ENCODE measurements around the gene NSG2. TPM values are rescaled to one million over a fixed set of nuclear protein-coding genes. Genes with fewer than 3 reads are reported as not detected.

Gene NSG2
- total RNA-seq, 1 experiment from 2014 or later, result not detected

DNA sequence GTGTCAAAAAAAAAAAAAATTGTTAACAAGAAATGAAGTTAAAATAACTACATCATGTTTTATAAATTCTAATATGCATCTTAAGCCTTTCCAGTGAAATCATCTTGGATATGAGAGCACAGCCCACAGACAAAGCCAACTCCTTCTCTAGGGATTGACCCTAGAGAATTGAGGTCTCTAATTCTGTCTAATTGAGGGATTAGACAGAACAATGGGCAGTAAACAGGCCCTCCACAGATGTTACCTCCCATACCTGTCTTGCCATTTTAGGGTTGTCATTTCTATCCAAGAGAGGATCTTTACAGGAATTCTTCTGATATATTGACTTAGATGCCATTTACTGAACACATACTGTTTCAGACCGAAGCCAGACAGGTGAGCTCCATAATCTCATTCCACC, 42.3 kb downstream of the NSG2 start:
- H3K4ac ChIP-seq (ENCODE audit: low read depth, low read length), result no peak overlapping the region

More for the DNA sequence above, 42.3 kb downstream of the NSG2 start:
- H3K23me2 ChIP-seq (ENCODE audit: insufficient read length, low read depth, low read length, poor library complexity, severe bottlenecking), result no peaks in the 10 kb centered on the region
- Mint-ChIP-seq H3K9me3 (no peaks in the 10 kb centered on the region; a peak in 1 of 5 replicates), H3K36me3 (ENCODE audit: insufficient read depth in 1 of 3, low read depth in 3 of 3) (no peaks in the 10 kb centered on the region), H3K4me3 (no peak overlapping the region), H3K4me1 (peaks cover 0 to 5% of the 10 kb centered on the region in 2 experiments; a peak in 2 of 4 replicates), H3K27ac (no peak overlapping the region), H3K27me3 (ENCODE audit: low read depth) (peaks cover 10% of the 10 kb centered on the region)
- no peak overlapping the region for H2BK15ac ChIP-seq (ENCODE audit: low read depth, low read length)
- no peaks in the 10 kb centered on the region for H3K27me3 ChIP-seq (ENCODE audit: insufficient read depth, low read length)
- H3K4me1 ChIP-seq (ENCODE audit: insufficient read depth, low read length), result no peaks in the 10 kb centered on the region
- H2AK5ac ChIP-seq (ENCODE audit: insufficient read length, low read length), result no peak overlapping the region
- no peak overlapping the region for H3K14ac ChIP-seq (ENCODE audit: insufficient read depth, low read length)
- no peak overlapping the region for H2BK120ac ChIP-seq (ENCODE audit: low read depth, low read length, poor library complexity, severe bottlenecking)
- H3T11ph ChIP-seq (ENCODE audit: low read length), result no peak overlapping the region
- H2BK20ac ChIP-seq (ENCODE audit: low read depth, low read length, poor library complexity, severe bottlenecking), result no peak overlapping the region
- H3K23ac ChIP-seq (ENCODE audit: insufficient read length, low read depth, low read length), result no peak overlapping the region
- H4K8ac ChIP-seq (replicated peaks; ENCODE audit: insufficient read length, low read depth, low read length), result no peak overlapping the region
- no CpG with 5 or more reads among the region's 1 CpG for WGBS (ENCODE audit: extremely low coverage, insufficient read length, low lambda C conversion rate)
- H2AFZ ChIP-seq (ENCODE audit: low read length), result no peak overlapping the region
- H3K9me3 ChIP-seq (ENCODE audit: control insufficient read depth, low read depth, low read length), result no peaks in the 10 kb centered on the region
- no peak overlapping the region for H3K18ac ChIP-seq (ENCODE audit: insufficient read length, low read depth, low read length)
- no peak overlapping the region for H3K27ac ChIP-seq (ENCODE audit: insufficient read length, low read depth, low read length)
- no peak overlapping the region for H4K5ac ChIP-seq (ENCODE audit: insufficient read length, low read depth, low read length)
- no peak overlapping the region for H3K56ac ChIP-seq (ENCODE audit: insufficient read length, low read depth, low read length)
- TF ChIP-seq, protein P1, sequence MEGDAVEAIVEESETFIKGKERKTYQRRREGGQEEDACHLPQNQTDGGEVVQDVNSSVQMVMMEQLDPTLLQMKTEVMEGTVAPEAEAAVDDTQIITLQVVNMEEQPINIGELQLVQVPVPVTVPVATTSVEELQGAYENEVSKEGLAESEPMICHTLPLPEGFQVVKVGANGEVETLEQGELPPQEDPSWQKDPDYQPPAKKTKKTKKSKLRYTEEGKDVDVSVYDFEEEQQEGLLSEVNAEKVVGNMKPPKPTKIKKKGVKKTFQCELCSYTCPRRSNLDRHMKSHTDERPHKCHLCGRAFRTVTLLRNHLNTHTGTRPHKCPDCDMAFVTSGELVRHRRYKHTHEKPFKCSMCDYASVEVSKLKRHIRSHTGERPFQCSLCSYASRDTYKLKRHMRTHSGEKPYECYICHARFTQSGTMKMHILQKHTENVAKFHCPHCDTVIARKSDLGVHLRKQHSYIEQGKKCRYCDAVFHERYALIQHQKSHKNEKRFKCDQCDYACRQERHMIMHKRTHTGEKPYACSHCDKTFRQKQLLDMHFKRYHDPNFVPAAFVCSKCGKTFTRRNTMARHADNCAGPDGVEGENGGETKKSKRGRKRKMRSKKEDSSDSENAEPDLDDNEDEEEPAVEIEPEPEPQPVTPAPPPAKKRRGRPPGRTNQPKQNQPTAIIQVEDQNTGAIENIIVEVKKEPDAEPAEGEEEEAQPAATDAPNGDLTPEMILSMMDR (conservative IDR thresholded peaks at IDR 0.05), result no peak
- no peaks in the 10 kb centered on the region for H3K79me1 ChIP-seq (ENCODE audit: insufficient read depth, low read depth, low read length, poor library complexity, severe bottlenecking)
- no peak overlapping the region for H2BK12ac ChIP-seq (ENCODE audit: insufficient read length, low read depth, low read length)
- no peaks in the 10 kb centered on the region for H3K79me2 ChIP-seq (ENCODE audit: insufficient read depth, low read length)
- no peaks in the 10 kb centered on the region for H4K20me1 ChIP-seq (ENCODE audit: control insufficient read depth, insufficient read depth, insufficient read length)
- H2BK5ac ChIP-seq (ENCODE audit: insufficient read length, low read length), result no peak overlapping the region
- no peak overlapping the region for H3K9ac ChIP-seq (ENCODE audit: extremely low read depth, insufficient read length, low read length)
- no peak overlapping the region for H4K91ac ChIP-seq (ENCODE audit: insufficient read length, low read depth, low read length)
- H3K4me2 ChIP-seq (ENCODE audit: insufficient read depth, insufficient read length, low read length), result no peak overlapping the region
- no peak for DNase-seq
